ENCODE measurements around the gene GALK1.

GALK1 gene

GRCh38 chr17:75737133-75737962 lies 27.6 kb downstream of the GALK1 start:
- DNase-seq: no peak
- in situ Hi-C loops (cut with HindIII; ENCODE audit: low pct_ligation_motif_present, low pct_unique_long_range_greater_than_20kb, low sequenced_read_pairs): no loop called here

DNA sequence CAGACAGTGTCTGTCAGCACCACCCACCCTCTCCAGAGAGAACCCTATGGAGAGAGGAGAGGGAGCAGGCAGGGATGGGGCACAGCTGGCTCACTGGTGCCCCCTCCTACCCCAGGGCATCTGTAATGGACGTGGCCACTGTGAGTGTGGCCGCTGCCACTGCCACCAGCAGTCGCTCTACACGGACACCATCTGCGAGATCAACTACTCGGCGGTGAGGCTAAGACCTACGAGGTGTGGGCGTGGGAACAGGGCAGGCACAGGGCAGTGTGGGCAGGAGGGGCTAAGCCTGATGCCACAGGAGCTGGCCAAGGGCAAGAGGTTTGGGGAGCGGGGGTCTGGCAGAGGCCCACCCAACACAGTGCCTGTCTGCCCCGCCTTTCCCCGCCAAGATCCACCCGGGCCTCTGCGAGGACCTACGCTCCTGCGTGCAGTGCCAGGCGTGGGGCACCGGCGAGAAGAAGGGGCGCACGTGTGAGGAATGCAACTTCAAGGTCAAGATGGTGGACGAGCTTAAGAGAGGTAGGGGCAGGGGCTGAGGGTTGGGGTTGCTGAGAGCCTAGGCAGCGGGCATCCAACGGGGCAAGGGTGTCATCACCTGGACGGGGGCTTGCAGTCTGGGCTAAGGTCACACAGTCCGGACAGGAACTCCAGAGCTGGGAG lies 28.7 kb downstream of the GALK1 start:
- no peak for DNase-seq
- in situ Hi-C loops (cut with HindIII; ENCODE audit: low pct_ligation_motif_present, low pct_unique_long_range_greater_than_20kb, low sequenced_read_pairs): no loop called here

DNA sequence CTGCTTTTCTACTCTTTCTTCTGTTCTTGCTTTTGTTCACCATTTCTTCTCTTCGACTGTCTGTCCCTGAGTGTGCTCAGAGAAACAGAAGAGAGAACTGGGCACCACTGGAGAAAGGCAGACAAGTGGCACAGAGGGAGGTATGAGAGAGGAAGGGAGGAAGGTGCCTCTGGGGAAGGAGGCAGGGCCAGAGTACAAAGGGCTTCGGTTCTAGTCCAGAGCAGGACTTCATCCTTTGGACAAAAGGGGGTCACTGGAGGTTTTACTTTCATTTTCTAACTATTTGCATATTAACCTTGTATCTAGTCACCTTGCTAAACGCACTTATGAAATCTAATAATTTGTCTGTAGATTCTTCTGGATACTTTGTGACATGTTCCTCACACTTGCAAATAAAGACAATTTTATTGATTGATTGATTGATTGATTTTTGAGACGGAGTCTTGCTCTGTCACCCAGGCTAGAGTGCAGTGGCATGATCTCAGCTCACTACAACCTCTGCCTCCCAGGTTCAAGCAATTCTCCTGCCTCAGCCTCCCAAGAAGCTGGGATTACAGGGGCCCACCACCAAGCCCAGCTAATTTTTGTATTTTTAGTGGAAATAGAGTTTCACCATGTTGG lies 30.2 kb downstream of the GALK1 start:
- in situ Hi-C loops (cut with HindIII; ENCODE audit: low pct_ligation_motif_present, low pct_unique_long_range_greater_than_20kb, low sequenced_read_pairs): no loop called here
- no peak for DNase-seq

DNA sequence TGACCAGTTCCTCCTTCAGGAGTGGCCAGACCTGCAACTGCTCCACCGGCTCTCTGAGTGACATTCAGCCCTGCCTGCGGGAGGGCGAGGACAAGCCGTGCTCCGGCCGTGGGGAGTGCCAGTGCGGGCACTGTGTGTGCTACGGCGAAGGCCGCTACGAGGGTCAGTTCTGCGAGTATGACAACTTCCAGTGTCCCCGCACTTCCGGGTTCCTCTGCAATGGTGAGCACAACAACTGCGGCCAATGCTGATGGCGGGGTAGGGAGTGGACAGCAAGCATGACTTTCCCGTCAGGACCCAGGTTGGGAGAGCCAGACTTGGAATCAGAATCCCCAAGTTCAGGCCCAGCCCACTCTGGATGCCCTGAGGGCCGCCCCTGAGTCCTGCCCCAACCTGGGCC lies 31.5 kb downstream of the GALK1 start:
- no peak for DNase-seq
- in situ Hi-C loops (cut with HindIII; ENCODE audit: low pct_ligation_motif_present, low pct_unique_long_range_greater_than_20kb, low sequenced_read_pairs): no loop called here

GRCh38 chr17:75731716-75732498 lies 33.1 kb downstream of the GALK1 start:
- in situ Hi-C loops (cut with HindIII; ENCODE audit: low pct_ligation_motif_present, low pct_unique_long_range_greater_than_20kb, low sequenced_read_pairs): no loop called here
- no peak for DNase-seq

DNA sequence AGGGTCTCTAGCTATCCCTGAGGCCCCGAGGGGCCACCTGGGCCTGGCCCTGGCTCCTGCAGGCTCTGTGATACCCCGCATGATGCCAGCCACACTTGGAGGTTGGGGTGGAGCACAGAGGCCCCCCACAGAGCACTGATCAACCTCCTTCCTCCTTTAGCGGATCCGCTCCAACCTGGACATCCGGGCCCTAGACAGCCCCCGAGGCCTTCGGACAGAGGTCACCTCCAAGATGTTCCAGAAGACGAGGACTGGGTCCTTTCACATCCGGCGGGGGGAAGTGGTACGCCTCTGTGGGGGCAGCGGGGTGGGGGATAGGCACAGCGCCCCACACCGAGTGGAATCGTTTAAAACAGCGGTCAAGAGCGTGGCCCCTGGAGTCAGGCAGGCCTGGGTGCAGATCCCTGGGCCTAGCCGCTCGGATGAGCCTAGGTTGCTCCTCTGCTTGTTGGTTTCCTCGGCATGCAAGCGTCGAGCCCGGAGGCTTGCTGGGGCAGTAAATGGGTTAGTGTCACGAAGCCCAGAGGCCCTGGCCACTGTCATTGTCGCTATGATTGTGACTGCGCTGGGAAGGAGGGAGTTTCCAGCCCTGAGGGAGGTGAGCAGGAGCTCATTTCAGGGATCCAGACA lies 33.8 kb downstream of the GALK1 start:
- in situ Hi-C loops (cut with HindIII; ENCODE audit: low pct_ligation_motif_present, low pct_unique_long_range_greater_than_20kb, low sequenced_read_pairs): no loop called here
- no peak for DNase-seq

DNA sequence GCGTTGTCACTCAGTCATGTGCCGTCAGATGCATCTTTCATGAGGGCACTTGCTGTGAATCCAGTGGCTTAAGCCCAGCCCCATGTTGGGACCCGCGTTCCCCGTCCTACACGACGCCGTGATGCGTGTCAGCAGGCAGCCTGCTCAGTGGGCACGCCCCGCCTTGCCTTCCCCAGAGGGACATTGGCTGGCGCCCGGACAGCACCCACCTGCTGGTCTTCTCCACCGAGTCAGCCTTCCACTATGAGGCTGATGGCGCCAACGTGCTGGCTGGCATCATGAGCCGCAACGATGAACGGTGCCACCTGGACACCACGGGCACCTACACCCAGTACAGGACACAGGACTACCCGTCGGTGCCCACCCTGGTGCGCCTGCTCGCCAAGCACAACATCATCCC lies 34.9 kb downstream of the GALK1 start:
- in situ Hi-C loops (cut with HindIII; ENCODE audit: low pct_ligation_motif_present, low pct_unique_long_range_greater_than_20kb, low sequenced_read_pairs): no loop called here

GRCh38 chr17:75729351-75729750 lies 35.6 kb downstream of the GALK1 start:
- in situ Hi-C loops (cut with HindIII; ENCODE audit: low pct_ligation_motif_present, low pct_unique_long_range_greater_than_20kb, low sequenced_read_pairs): no loop called here
- DNase-seq: no peak

More for the DNA sequence above, 34.9 kb downstream of the GALK1 start:
- no peak for DNase-seq

DNA sequence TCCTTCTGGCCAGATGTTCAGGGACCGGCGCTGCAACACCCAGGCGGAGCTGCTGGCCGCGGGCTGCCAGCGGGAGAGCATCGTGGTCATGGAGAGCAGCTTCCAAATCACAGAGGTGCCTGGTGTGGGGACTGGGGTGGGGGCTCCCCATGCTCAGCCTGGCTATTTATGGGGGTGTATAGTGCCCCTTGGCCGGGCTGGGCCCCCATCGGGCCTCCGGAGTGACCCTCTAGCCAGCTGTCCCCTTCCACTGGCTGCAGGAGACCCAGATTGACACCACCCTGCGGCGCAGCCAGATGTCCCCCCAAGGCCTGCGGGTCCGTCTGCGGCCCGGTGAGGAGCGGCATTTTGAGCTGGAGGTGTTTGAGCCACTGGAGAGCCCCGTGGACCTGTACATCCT lies 37.6 kb downstream of the GALK1 start:
- no peak for DNase-seq
- in situ Hi-C loops (cut with HindIII; ENCODE audit: low pct_ligation_motif_present, low pct_unique_long_range_greater_than_20kb, low sequenced_read_pairs): no loop called here

DNA sequence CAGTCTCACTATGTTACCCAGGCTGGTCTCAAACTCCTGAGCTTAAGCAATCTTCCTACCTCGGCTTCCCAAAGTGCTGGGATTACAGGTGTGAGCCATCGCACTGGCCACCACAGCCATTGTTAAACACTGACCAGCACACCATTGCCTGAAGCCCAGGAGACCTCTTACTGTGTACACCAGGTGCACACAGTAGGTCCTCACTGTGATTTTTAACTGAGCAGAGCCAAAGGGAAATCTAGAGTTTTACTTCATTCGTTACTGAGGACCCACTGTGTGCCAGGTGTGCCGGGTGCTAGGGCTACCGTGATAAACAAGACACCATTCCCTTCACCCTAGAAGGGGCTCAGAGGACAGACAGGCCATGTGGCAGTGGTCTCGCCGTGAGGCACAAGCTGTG lies 39.5 kb downstream of the GALK1 start:
- in situ Hi-C loops (cut with HindIII; ENCODE audit: low pct_ligation_motif_present, low pct_unique_long_range_greater_than_20kb, low sequenced_read_pairs): no loop called here
- no peak for DNase-seq

DNA sequence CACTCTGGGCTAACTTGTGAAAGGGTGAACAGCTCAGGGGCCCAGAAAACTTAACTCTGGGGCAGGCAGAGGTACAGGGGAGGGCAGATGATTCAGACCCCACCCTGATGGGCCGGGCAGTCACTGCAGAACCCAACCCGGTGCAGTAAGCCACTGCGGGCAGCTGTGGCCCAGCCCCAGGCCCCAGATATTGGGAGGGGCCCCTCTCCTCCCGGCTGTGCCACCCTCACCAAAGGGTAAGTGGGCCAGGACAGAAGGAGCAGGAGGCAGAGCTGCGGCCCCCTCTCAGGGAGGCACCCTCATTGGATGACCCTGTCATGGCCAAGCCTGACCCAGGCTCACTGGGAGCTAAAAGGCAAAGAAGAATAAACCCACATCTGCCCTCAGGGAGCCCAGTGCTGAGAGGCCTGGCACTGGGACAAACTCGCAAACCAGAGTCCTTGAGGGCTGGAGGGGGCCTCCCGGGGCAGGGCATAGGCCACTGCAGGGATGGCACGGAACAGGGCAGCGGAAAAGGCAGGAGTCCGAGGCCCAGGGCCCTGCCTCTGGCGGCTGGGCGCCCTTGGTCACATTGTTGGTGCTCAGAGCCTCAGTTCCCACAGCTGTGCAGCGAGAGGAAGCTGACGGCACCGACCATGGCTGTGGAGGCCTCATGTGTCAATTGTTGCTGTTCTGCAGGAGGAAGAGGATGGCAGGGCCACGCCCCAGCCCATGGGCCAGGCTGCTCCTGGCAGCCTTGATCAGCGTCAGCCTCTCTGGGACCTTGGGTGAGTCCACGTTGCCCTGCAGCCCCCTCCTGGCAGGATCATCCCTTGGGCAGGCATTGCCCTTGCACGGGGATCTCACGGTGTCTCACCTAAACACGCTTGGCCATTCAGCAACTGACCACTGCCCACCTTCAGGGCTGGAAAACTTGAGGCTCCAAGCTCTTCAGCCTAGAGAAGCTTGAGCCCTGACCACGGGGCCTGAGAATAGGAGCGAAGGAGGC lies 40.7 kb downstream of the GALK1 start:
- DNase-seq: no peak
- in situ Hi-C loops (cut with HindIII; ENCODE audit: low pct_ligation_motif_present, low pct_unique_long_range_greater_than_20kb, low sequenced_read_pairs): no loop called here

- DNase-seq: no peak
- in situ Hi-C loops (cut with HindIII; ENCODE audit: low pct_ligation_motif_present, low pct_unique_long_range_greater_than_20kb, low sequenced_read_pairs): no loop called here
Observed at GRCh38 chr17:75723171-75723930, 41.6 kb downstream of the GALK1 start.

GRCh38 chr17:75722542-75723095 lies 42.4 kb downstream of the GALK1 start:
- in situ Hi-C loops (cut with HindIII; ENCODE audit: low pct_ligation_motif_present, low pct_unique_long_range_greater_than_20kb, low sequenced_read_pairs): no loop called here
- DNase-seq: no peak

DNA sequence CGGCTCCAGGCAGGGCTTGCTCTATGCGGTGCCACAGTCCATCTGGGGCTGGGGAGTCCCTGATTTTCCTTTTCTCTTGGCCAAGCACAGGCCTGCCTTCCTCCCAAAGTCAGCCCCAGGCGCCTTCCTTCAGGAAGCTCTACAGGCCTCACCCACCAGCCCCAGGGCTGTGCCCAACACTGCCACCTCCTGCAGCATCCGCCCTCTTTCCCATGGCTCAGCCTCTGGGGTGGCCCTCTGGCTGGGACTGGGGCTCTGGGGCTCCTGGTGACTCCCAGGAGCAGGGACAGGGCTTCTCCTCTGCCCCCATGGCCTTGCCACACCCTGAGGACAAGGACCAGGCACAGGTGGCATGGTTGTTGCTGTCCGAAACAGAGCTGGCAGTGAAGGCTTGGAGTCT lies 42.9 kb downstream of the GALK1 start:
- no peak for DNase-seq
- in situ Hi-C loops (cut with HindIII; ENCODE audit: low pct_ligation_motif_present, low pct_unique_long_range_greater_than_20kb, low sequenced_read_pairs): no loop called here

GRCh38 chr17:75721463-75722011 lies 43.5 kb downstream of the GALK1 start:
- in situ Hi-C loops (cut with HindIII; ENCODE audit: low pct_ligation_motif_present, low pct_unique_long_range_greater_than_20kb, low sequenced_read_pairs): no loop called here

More at GRCh38 chr17:75721463-75722011, 43.5 kb downstream of the GALK1 start:
- DNase-seq: no peak
